DND-41 (cell line): ENCODE results near the gene UBC.

Source experiments
- ATAC-seq: fragments of 200-7000 bp; cut with Tn5 transposase; 3 replicates; pipeline ENCODE4 v1.9.1; 2021; ENCODE audit warnings: low read depth; ENCODE audit not compliant: insufficient read depth
- DNase-seq: peaks from one replicate; pipeline ENCODE4 v3.0.0-alpha.2; 2020
- H2AFZ ChIP-seq: 2 replicates; pipeline ENCODE4 v1.6.0; 2012; ENCODE audit warnings: low read depth, low read length
- H3K27ac ChIP-seq: 2 replicates; pipeline ENCODE4 v1.5.1; 2012; ENCODE audit warnings: low read length, inconsistent platforms
- H3K27me3 ChIP-seq: fragments of 200-600 bp; sonication (generic); 2 replicates; pipeline ENCODE4 v1.6.0; 2012; ENCODE audit warnings: low read length, mild to moderate bottlenecking, inconsistent platforms; ENCODE audit not compliant: insufficient read depth, poor library complexity
- H3K36me3 ChIP-seq: 2 replicates; pipeline ENCODE4 v1.5.1; 2012; ENCODE audit warnings: low read length, inconsistent platforms; ENCODE audit not compliant: insufficient read depth
- H3K4me1 ChIP-seq: 2 replicates; pipeline ENCODE4 v1.5.1; 2012; ENCODE audit warnings: mild to moderate bottlenecking, low read length; ENCODE audit not compliant: insufficient read depth
- H3K4me2 ChIP-seq: 2 replicates; pipeline ENCODE4 v1.6.0; 2012; ENCODE audit warnings: mild to moderate bottlenecking, moderate library complexity, low read length, inconsistent platforms; ENCODE audit not compliant: insufficient read depth
- H3K4me3 ChIP-seq, 2 experiments: fragments of 200-600 bp in 1 of 2; shearing (Covaris generic) in 1 of 2; 2 replicates each; pipeline ENCODE4 v1.5.1; 2012 to 2016; ENCODE audit warnings: inconsistent platforms in 2 of 2, low read length in 2 of 2, mild to moderate bottlenecking in 2 of 2, low read depth in 1 of 2, moderate library complexity in 1 of 2
- H3K79me2 ChIP-seq: 2 replicates; pipeline ENCODE4 v1.6.0; 2012; ENCODE audit warnings: low read length, inconsistent platforms; ENCODE audit not compliant: insufficient read depth
- H3K9ac ChIP-seq: 2 replicates; pipeline ENCODE4 v1.6.0; 2012; ENCODE audit warnings: low read depth, mild to moderate bottlenecking, inconsistent platforms, low read length, moderate library complexity
- H3K9me3 ChIP-seq: 2 replicates; pipeline ENCODE4 v1.5.1; 2012; ENCODE audit warnings: low read length, moderate library complexity, mild to moderate bottlenecking, inconsistent platforms; ENCODE audit not compliant: insufficient read depth, severe bottlenecking
- H4K20me1 ChIP-seq: 2 replicates; pipeline ENCODE4 v1.6.0; 2012; ENCODE audit warnings: low read length; ENCODE audit not compliant: insufficient read depth
- EZH2 ChIP-seq: IDR thresholded peaks from 3 replicates; pipeline ENCODE4 v1.6.1; 2012; ENCODE audit warnings: borderline replicate concordance, low read depth, mild to moderate bottlenecking, moderate library complexity, low read length, inconsistent platforms; ENCODE audit not compliant: severe bottlenecking
- TF ChIP-seq, protein P1 (sequence below): IDR thresholded peaks from 2 replicates; pipeline ENCODE4 v1.5.1; 2012; ENCODE audit warnings: borderline replicate concordance, low read length, moderate library complexity, mild to moderate bottlenecking; ENCODE audit not compliant: poor library complexity, severe bottlenecking; ENCODE audit errors: extremely low read depth

The UBC gene

GRCh38 chr12:124876171-124876570, 38.3 kb downstream of the UBC start:
- Histone ChIP-seq H3K27ac (no peak overlapping the region), H3K4me2 (no peak overlapping the region), H3K36me3 (no peaks in the 10 kb centered on the region), H4K20me1 (no peaks in the 10 kb centered on the region), H3K27me3 (no peaks in the 10 kb centered on the region), H3K9me3 (no peaks in the 10 kb centered on the region), H2AFZ (no peak overlapping the region), H3K9ac (no peak overlapping the region), H3K79me2 (no peaks in the 10 kb centered on the region), H3K4me1 (0 out of 2 replicates have a peak, but pooled peaks cover 2% of the 10 kb centered on the region), H3K4me3 (no peak overlapping the region)
- no peak for TF ChIP-seq EZH2
- TF ChIP-seq, protein P1, sequence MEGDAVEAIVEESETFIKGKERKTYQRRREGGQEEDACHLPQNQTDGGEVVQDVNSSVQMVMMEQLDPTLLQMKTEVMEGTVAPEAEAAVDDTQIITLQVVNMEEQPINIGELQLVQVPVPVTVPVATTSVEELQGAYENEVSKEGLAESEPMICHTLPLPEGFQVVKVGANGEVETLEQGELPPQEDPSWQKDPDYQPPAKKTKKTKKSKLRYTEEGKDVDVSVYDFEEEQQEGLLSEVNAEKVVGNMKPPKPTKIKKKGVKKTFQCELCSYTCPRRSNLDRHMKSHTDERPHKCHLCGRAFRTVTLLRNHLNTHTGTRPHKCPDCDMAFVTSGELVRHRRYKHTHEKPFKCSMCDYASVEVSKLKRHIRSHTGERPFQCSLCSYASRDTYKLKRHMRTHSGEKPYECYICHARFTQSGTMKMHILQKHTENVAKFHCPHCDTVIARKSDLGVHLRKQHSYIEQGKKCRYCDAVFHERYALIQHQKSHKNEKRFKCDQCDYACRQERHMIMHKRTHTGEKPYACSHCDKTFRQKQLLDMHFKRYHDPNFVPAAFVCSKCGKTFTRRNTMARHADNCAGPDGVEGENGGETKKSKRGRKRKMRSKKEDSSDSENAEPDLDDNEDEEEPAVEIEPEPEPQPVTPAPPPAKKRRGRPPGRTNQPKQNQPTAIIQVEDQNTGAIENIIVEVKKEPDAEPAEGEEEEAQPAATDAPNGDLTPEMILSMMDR: no peak
- ATAC-seq (no peak), DNase-seq (no peak)

DNA sequence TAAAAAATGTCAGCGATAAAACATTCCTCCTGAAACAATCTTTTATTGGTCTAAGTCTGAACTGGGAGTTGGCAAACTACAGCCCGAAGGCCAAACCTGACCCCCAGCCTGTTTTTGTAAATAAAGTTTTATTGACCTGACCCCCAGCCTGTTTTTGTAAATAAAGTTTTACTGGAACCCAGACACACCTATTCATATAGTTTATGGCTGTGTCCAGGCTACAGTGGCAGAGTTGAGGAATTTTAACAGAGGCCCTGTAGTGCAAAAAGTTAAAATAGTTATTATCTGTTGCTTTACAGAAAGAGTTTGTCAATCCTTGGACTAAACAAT, 38.7 kb downstream of the UBC start:
- Histone ChIP-seq H3K27ac (no peak overlapping the region), H3K36me3 (no peaks in the 10 kb centered on the region), H4K20me1 (no peaks in the 10 kb centered on the region), H2AFZ (no peak overlapping the region), H3K4me1 (no peaks in the 10 kb centered on the region), H3K27me3 (no peaks in the 10 kb centered on the region), H3K4me3 (no peak overlapping the region), H3K9ac (no peak overlapping the region), H3K4me2 (no peak overlapping the region), H3K9me3 (no peaks in the 10 kb centered on the region), H3K79me2 (no peaks in the 10 kb centered on the region)
- DNase-seq: no peak
- no peak for ATAC-seq
- TF ChIP-seq EZH2: no peak
- TF ChIP-seq, protein P1: no peak

GRCh38 chr12:124874988-124875802, 39.3 kb downstream of the UBC start:
- H2AFZ ChIP-seq: no peak overlapping the region
- no peak for ATAC-seq
- no peaks in the 10 kb centered on the region for H3K4me1 ChIP-seq
- no peaks in the 10 kb centered on the region for H3K79me2 ChIP-seq
- no peaks in the 10 kb centered on the region for H3K36me3 ChIP-seq
- no peaks in the 10 kb centered on the region for H3K27me3 ChIP-seq
- no peak overlapping the region for H3K9ac ChIP-seq
- H4K20me1 ChIP-seq: no peaks in the 10 kb centered on the region
- DNase-seq: no peak
- H3K9me3 ChIP-seq: no peaks in the 10 kb centered on the region
- no peak overlapping the region for H3K27ac ChIP-seq
- TF ChIP-seq, protein P1: no peak
- no peak for TF ChIP-seq EZH2
- H3K4me2 ChIP-seq: no peak overlapping the region
- H3K4me3 ChIP-seq: no peak overlapping the region
